Aorta (tissue), 5 donors: ENCODE measurements around the gene RHBDD3. TPM values are rescaled to one million over a fixed set of nuclear protein-coding genes. Genes with fewer than 3 reads are reported as not detected.

Source experiments
- ATAC-seq: fragments of 200-7000 bp; cut with Tn5 transposase; one replicate; pipeline ENCODE4 v1.9.1; 2022; ENCODE audit warnings: moderate library complexity; ENCODE audit not compliant: low FRiP score
- DNase-seq, 2 donors: peaks; one replicate each; pipeline ENCODE4 v3.0.0-alpha.2; 2020
- H3K27ac ChIP-seq, 2 donors: one replicate each; pipeline ENCODE4 v1.5.1; 2013; ENCODE audit warnings: low read length in 2 of 2, mild to moderate bottlenecking in 2 of 2, moderate library complexity in 2 of 2, control low read depth in 1 of 2, inconsistent platforms in 1 of 2, low read depth in 1 of 2
- H3K27me3 ChIP-seq, 2 donors: one replicate each; pipeline ENCODE4 v1.6.1; 2013; ENCODE audit warnings: control low read depth in 1 of 2, low read length in 1 of 2, mild to moderate bottlenecking in 1 of 2, moderate library complexity in 1 of 2; ENCODE audit not compliant: insufficient read depth in 2 of 2, control insufficient read depth in 1 of 2
- H3K36me3 ChIP-seq, 2 donors: one replicate each; pipeline ENCODE4 v1.6.1; 2013; ENCODE audit warnings: control low read depth in 1 of 2, low read length in 1 of 2, mild to moderate bottlenecking in 1 of 2; ENCODE audit not compliant: insufficient read depth in 2 of 2, control insufficient read depth in 1 of 2
- H3K4me1 ChIP-seq, 2 donors: one replicate each; pipeline ENCODE4 v1.6.1; 2013; ENCODE audit warnings: low read length in 2 of 2, control low read depth in 1 of 2, mild to moderate bottlenecking in 1 of 2, moderate library complexity in 1 of 2; ENCODE audit not compliant: insufficient read depth in 2 of 2, control insufficient read depth in 1 of 2
- H3K4me3 ChIP-seq, 2 donors: one replicate each; pipeline ENCODE4 v1.5.1; 2013; ENCODE audit warnings: low read length in 2 of 2, control low read depth in 1 of 2, mild to moderate bottlenecking in 1 of 2
- H3K9me3 ChIP-seq: one replicate; pipeline ENCODE4 v1.6.1; 2013; ENCODE audit warnings: mild to moderate bottlenecking, low read length; ENCODE audit not compliant: control insufficient read depth
- WGBS, 2 donors: extraction: QIAGEN DNeasy Blood & Tissue Kit; methylation state at CpG; one replicate each; pipeline ENCODE4 v1.1.7; 2013; 5-methylcytosine and 5-hydroxymethylcytosine counted together
- intact Hi-C, 2 donors: fragments of 100-400 bp; cut with DNase I; formaldehyde crosslinking; loops; one replicate each; pipeline versions ENCODE4 v1.14.2 to v1.15.0; 2022
- long read RNA-seq, 2 donors: library from polyadenylated mRNA; unstranded; transcript quantifications; one replicate each; pipeline ENCODE4 v2.0.0, GENCODE V29; 2020 to 2021
- polyA plus RNA-seq, 2 donors: library from polyadenylated mRNA; stranded (reverse); fragments of 200-250 nt; gene quantifications; one replicate each; pipeline ENCODE4 v1.2.3, GENCODE V29; 2013
- total RNA-seq, 2 donors: library from RNA; stranded (reverse); fragmentation: NEBNext Ultra II Directional; extraction: Animal tissue kit (Norgen Biotek cat#: 25700); gene quantifications; one replicate each; pipeline ENCODE4 v1.2.1, GENCODE V29; 2021
- donor health status: healthy with polysubstance abuse.
- donor health status: Bipolar disorder and iron deficiency.
- donor health status: DM: no; HTN: no; CAD: no.
- donor health status: DM: no; HTN: no; CAD: no.
- donor health status: DM: yes; HTN: yes; CAD: no.

The RHBDD3 gene
- total RNA-seq (10 to 100 TPM in 1 of 2 donors, 1 to 10 TPM in 1; 9.0 to 17.4 TPM), polyA plus RNA-seq (10 to 100 TPM in 1 of 2 donors, 1 to 10 TPM in 1; 5.5 to 19.4 TPM)
- long read RNA-seq, donor 1, transcript RHBDD3-201 (7 exons, 1,794 nt): major isoform, 23 of 61 reads
- long read RNA-seq, donor 1, transcript RHBDD3-206 (3 exons, 999 nt): minor isoform, 10 of 61 reads
- long read RNA-seq, donor 1, partial matches to known transcripts: 3 of 61 reads
- long read RNA-seq, donor 1, other reads (novel, unspliced or antisense): 25 of 61 reads
- long read RNA-seq, donor 2, transcript RHBDD3-201 (7 exons, 1,794 nt): major isoform, 6 of 20 reads
- long read RNA-seq, donor 2, partial matches to known transcripts: 3 of 20 reads
- long read RNA-seq, donor 2, other reads (novel, unspliced or antisense): 10 of 20 reads

GRCh38 chr22:29267858-29268510, at the start of gene RHBDD3, which contains the start of gene EWSR1:
RHBDD3 (minus strand) TSS chr22:29267981; CDS start chr22:29265626, 2,355 bp downstream.
EWSR1 (plus strand) TSS chr22:29268268; CDS start chr22:29268337, 69 bp downstream.
- Histone ChIP-seq H3K4me3 (peak within 1 kb of the TSS; percentile 79 to 86), H3K9me3 (no peaks in the 10 kb centered on the region), H3K27me3 (no peaks in the 10 kb centered on the region), H3K4me1 (peaks cover 1 to 2% of the 10 kb centered on the region in 2 donors), H3K27ac (peak within 1 kb of the TSS; percentile 71 to 94), H3K36me3 (no peaks in the 10 kb centered on the region)
- ATAC-seq (peak; percentile 96), DNase-seq (peak; percentile 98)
- 0% methylated on average over 51 to 67 of the region's 67 CpGs for WGBS, 2 donors
- intact Hi-C loops: loop anchor here (2.0 to 5.0 kb wide), 2 partner anchors 39 kb away; partner anchors contain the start of gene GAS2L1 (in 2 of the 2)

- Histone ChIP-seq H3K27ac (no peak overlapping the region), H3K9me3 (no peaks in the 10 kb centered on the region), H3K4me1 (no peaks in the 10 kb centered on the region), H3K4me3 (no peak overlapping the region), H3K27me3 (no peaks in the 10 kb centered on the region), H3K36me3 (no peaks in the 10 kb centered on the region)
- ATAC-seq (no peak), DNase-seq (peak; percentile 30 to 64)
- intact Hi-C loops: no loop called here
- WGBS, 2 donors: 70 to 76% methylated on average over 18 of the region's 18 CpGs
Measured at GRCh38 chr22:29316141-29316828, 48.5 kb upstream of the RHBDD3 start.

GRCh38 chr22:29315286-29316140, 47.7 kb upstream of the RHBDD3 start, which contains the start of gene RASL10A:
RASL10A (minus strand) TSS chr22:29315697; CDS start chr22:29315246, 451 bp downstream.
- H3K27me3 ChIP-seq: no peaks in the 10 kb centered on the region
- no peak within 1 kb of the TSS for H3K27ac ChIP-seq
- no peaks in the 10 kb centered on the region for H3K9me3 ChIP-seq
- H3K4me3 ChIP-seq: peak within 1 kb of the TSS; percentile 4 to 13
- no peaks in the 10 kb centered on the region for H3K4me1 ChIP-seq
- ATAC-seq (no peak), DNase-seq (peak; percentile 42 to 71)
- intact Hi-C loops: no loop called here
- no peaks in the 10 kb centered on the region for H3K36me3 ChIP-seq
- 4 to 6% methylated on average over 99 to 103 of the region's 103 CpGs for WGBS, 2 donors

GRCh38 chr22:29314537-29315285, 46.9 kb upstream of the RHBDD3 start:
- 3 to 4% methylated on average over 64 to 69 of the region's 69 CpGs for WGBS, 2 donors
- DNase-seq: peak; percentile 44 to 73
- intact Hi-C loops: loop anchor here in 1 of 2 donors (5.0 kb wide), 1 partner anchor 73 kb away; the partner anchor contains the start of gene AP1B1
- Histone ChIP-seq H3K27me3 (no peaks in the 10 kb centered on the region), H3K36me3 (no peaks in the 10 kb centered on the region), H3K4me3 (no peak overlapping the region), H3K9me3 (no peaks in the 10 kb centered on the region), H3K4me1 (no peaks in the 10 kb centered on the region), H3K27ac (no peak overlapping the region)
- no peak for ATAC-seq

GRCh38 chr22:29313576-29314466, 46.0 kb upstream of the RHBDD3 start:
- H3K4me3 ChIP-seq: no peak overlapping the region
- no peak for ATAC-seq
- intact Hi-C loops: loop anchor here in 1 of 2 donors (2.0 to 5.0 kb wide), 2 partner anchors 29 to 73 kb away; partner anchors contain the start of gene AP1B1
- H3K4me1 ChIP-seq: no peaks in the 10 kb centered on the region
- no peak overlapping the region for H3K27ac ChIP-seq
- no peaks in the 10 kb centered on the region for H3K36me3 ChIP-seq
- 17 to 19% methylated on average over 51 of the region's 51 CpGs for WGBS, 2 donors
- DNase-seq: peak; percentile 46 to 75
- no peaks in the 10 kb centered on the region for H3K9me3 ChIP-seq
- no peaks in the 10 kb centered on the region for H3K27me3 ChIP-seq

- H3K4me3 ChIP-seq: no peak overlapping the region
- no peak for ATAC-seq
- intact Hi-C loops: loop anchor here in 1 of 2 donors (2.0 to 5.0 kb wide), 2 partner anchors 30 to 74 kb away; partner anchors contain the start of gene AP1B1
Measured at GRCh38 chr22:29313126-29313575, 45.4 kb upstream of the RHBDD3 start.

More at GRCh38 chr22:29313126-29313575, 45.4 kb upstream of the RHBDD3 start:
- WGBS, 2 donors: 10 to 13% methylated on average over 42 to 44 of the region's 44 CpGs
- Histone ChIP-seq H3K36me3 (no peaks in the 10 kb centered on the region), H3K27me3 (no peaks in the 10 kb centered on the region), H3K27ac (no peak overlapping the region), H3K4me1 (no peaks in the 10 kb centered on the region), H3K9me3 (no peaks in the 10 kb centered on the region)
- DNase-seq: peak; percentile 40 to 79
